HG03025 (cell line): ENCODE results near the gene ANKRD2.
"Not testable (repeated sequence)": the region's sequence is repeated elsewhere in the genome, so short reads cannot be mapped to it uniquely, and the experiment has no call there.

ENCODE experiments used
- ATAC-seq: cut with Tn5 transposase; IDR thresholded peaks from one replicate; pipeline ENCODE4 v1.9.1; 2021; ENCODE audit warnings: mild to moderate bottlenecking, moderate library complexity; ENCODE audit not compliant: unreplicated experiment, low FRiP score

Gene ANKRD2

GRCh38 chr10:97572214-97572989 lies at the start of gene ANKRD2:
ANKRD2 (plus strand) TSS chr10:97572779; CDS start chr10:97572789, 10 bp downstream.
- no peak for ATAC-seq

GRCh38 chr10:97522937-97523336 lies 49.6 kb upstream of the ANKRD2 start:
- ATAC-seq, result no peak

GRCh38 chr10:97525086-97525485 lies 47.5 kb upstream of the ANKRD2 start:
- no peak for ATAC-seq

- no peak for ATAC-seq
Measured at GRCh38 chr10:97525683-97526110, 46.9 kb upstream of the ANKRD2 start.

- ATAC-seq, result not testable (repeated sequence)
Measured at GRCh38 chr10:97528876-97529275, 43.7 kb upstream of the ANKRD2 start.

GRCh38 chr10:97529685-97530465 lies 42.7 kb upstream of the ANKRD2 start:
- no peak for ATAC-seq

- no peak for ATAC-seq
Measured at GRCh38 chr10:97531401-97531986, 41.1 kb upstream of the ANKRD2 start.

GRCh38 chr10:97532935-97533671 lies 39.5 kb upstream of the ANKRD2 start:
- no peak for ATAC-seq

GRCh38 chr10:97533888-97534287 lies 38.7 kb upstream of the ANKRD2 start:
- no peak for ATAC-seq

- ATAC-seq, result no peak
Measured at GRCh38 chr10:97534746-97535367, 37.7 kb upstream of the ANKRD2 start.

- no peak for ATAC-seq
Measured at GRCh38 chr10:97537186-97537869, 35.3 kb upstream of the ANKRD2 start.

- ATAC-seq, result no peak
Measured at GRCh38 chr10:97538411-97538810, 34.2 kb upstream of the ANKRD2 start.

GRCh38 chr10:97538839-97539238 lies 33.7 kb upstream of the ANKRD2 start:
- no peak for ATAC-seq

GRCh38 chr10:97539523-97540200 lies 32.9 kb upstream of the ANKRD2 start:
- ATAC-seq, result no peak

- ATAC-seq, result no peak
Measured at GRCh38 chr10:97540669-97541500, 31.7 kb upstream of the ANKRD2 start.

- ATAC-seq, result no peak
Measured at GRCh38 chr10:97542169-97543024, 30.2 kb upstream of the ANKRD2 start.

GRCh38 chr10:97543025-97543546 lies 29.5 kb upstream of the ANKRD2 start:
- no peak for ATAC-seq
